Skeletal muscle cell (primary cell): Measurements from ENCODE around the gene ANKRD23.
"Not testable (repeated sequence)": the region's sequence is repeated elsewhere in the genome, so short reads cannot be mapped to it uniquely, and the experiment has no call there.

Experiments
- DNase-seq: peaks from one replicate; pipeline ENCODE4 v3.0.0-alpha.2; 2010; ENCODE audit warnings: low read depth
- H3K4me3 ChIP-seq: 2 replicates; pipeline ENCODE4 v1.5.1; 2011; ENCODE audit warnings: low read depth, mild to moderate bottlenecking, control low read depth, low read length, moderate library complexity

The ANKRD23 gene

DNA sequence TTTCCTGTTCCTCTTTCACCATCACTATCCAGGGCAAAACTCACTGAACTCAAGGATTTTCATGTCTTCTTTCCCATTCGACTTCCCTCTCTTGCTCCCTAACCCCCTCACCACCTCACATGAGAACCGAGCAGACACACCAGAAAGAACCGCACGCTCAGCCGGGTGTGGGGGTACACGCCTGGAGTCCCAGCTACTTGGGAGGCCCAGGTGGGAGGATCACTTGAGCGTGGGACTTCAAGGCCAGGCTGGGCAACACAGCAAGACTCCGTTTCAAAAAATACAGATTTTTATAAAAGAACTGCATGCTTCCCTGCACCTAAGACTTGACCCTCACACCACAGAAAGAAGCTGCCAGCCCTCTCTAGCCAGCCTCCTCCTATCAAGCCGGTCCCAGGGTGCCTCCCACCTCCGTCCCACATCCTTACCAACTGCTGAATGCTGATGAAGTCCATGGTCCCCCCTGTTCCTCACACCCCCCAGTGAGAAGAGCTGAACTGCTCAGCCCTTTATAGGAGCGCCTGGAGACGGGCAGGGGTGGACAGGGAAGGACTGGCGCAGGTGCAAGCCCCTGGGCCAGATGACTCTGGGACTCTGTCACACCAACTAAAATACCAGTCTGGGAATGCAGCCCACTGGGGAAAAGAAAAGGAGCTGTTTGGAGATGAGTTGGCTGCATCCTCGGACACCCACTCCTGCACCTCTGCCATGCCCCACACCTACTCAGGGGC is at the start of gene ANKRD23:
TSS of gene ANKRD23 (minus strand) at position 484 of the 731 bp plus-strand sequence. CDS start at position 455, 29 bp downstream.
- DNase-seq: no peak
- no peak within 1 kb of the TSS for H3K4me3 ChIP-seq

DNA sequence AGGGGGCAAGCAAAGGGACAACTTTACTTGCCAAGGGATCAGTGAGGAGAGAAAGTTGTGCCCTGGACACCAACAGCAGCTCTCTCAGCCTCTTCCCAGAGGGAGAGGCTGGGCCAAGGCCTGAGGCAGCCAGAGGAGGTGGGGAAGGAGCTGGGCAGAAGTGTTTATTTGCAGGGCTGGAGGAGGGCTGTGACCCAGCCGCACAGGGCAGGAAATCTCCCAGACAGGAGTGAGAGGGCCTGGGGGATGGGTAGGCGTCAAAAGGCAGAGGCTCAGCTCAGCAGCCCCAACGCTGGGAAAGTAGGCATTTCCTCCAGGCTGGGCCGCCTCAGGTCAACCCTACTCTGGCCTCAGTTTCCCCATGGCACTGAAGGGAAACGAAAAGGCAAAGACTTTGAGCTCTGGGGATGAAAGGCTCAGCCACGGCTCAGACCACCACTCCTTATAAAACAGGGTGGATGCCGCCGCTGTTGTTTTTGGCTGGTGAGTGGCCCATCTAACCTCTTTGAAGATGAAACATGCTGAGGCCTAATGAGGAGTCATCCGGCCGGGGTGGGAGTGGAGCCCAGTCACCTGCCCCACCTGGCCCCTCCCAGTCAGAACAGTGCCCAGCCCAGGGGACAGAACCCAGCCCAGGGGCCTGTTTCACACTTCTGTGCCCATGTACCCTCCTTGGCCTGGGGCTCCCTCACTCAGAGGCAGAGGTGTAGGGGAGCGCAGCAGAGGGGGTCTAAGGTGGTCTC is 47.9 kb upstream of the ANKRD23 start:
- no peak overlapping the region for H3K4me3 ChIP-seq
- no peak for DNase-seq

GRCh38 chr2:96890726-96891385 is 47.0 kb upstream of the ANKRD23 start:
- no peak for DNase-seq
- no peak overlapping the region for H3K4me3 ChIP-seq

DNA sequence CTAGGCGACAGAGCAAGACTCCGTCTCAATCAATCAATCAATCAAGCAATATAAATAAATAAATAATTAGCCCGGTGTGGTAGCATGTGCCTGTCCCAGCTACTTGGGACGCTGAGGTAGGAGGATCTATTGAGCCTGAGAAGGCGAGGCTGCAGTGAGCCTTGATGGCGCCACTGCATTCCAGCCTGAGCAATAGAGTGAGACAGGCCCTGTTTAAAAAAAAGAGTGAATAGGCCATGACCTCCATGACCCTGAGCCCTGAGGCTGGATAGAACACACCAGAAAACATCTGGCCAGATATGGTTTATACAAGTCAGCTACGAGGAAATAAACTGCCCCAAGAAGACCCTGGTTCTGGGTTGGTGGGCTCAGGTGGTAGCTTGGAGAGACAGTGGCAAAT is 46.4 kb upstream of the ANKRD23 start:
- no peak for DNase-seq
- H3K4me3 ChIP-seq: no peak overlapping the region

- DNase-seq, H3K4me3 ChIP-seq: not testable (repeated sequence)
Observed at GRCh38 chr2:96889502-96889901, 45.7 kb upstream of the ANKRD23 start.

GRCh38 chr2:96888072-96889011 is 44.5 kb upstream of the ANKRD23 start:
- no peak overlapping the region for H3K4me3 ChIP-seq
- no peak for DNase-seq

- H3K4me3 ChIP-seq: no peak overlapping the region
- no peak for DNase-seq
Observed at GRCh38 chr2:96887493-96888012, 43.7 kb upstream of the ANKRD23 start.

DNA sequence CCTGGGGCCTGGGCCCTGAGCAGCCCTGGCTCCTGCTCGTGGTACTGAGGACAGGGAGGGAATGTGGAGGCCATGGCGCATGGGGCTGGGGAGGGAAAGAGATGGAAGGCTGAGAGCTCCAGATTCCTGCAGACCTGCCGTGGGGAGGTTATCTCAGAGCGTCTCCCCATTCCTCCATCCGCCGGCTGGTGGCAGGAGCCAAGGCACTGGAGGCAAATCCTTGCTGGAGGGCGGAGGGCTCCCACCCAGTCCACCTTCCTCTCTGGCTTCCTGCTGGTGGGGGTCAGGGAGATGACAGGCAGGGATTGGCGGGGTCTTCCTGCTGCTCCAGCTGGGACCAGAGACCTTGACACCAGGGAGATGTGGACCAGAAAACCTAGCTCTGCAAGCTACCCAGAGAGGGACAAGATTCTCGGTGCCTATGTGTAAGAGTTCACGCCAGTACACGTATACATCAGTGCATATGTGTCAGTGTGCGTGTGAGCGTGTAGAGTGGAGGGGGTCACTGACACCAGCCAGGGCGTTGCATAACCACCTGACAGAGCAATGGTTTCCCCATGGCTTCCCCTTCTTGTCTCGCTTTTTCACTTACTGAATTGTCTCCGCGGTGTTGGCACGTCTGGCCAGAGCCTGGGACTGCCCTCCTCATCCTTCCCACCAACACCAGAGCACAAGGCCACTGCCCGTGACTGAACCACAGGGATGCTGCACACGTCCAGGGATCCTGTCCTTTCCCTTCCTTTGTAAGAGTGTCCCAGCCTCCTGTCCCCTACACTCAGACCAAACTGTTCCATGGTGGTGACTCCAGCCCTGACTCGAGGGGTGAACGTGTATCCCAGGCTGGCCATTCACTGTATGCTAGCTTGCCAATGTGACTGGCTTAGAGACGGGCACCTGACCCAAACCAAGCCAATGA is 41.9 kb upstream of the ANKRD23 start:
- no peak for DNase-seq
- no peak overlapping the region for H3K4me3 ChIP-seq

DNA sequence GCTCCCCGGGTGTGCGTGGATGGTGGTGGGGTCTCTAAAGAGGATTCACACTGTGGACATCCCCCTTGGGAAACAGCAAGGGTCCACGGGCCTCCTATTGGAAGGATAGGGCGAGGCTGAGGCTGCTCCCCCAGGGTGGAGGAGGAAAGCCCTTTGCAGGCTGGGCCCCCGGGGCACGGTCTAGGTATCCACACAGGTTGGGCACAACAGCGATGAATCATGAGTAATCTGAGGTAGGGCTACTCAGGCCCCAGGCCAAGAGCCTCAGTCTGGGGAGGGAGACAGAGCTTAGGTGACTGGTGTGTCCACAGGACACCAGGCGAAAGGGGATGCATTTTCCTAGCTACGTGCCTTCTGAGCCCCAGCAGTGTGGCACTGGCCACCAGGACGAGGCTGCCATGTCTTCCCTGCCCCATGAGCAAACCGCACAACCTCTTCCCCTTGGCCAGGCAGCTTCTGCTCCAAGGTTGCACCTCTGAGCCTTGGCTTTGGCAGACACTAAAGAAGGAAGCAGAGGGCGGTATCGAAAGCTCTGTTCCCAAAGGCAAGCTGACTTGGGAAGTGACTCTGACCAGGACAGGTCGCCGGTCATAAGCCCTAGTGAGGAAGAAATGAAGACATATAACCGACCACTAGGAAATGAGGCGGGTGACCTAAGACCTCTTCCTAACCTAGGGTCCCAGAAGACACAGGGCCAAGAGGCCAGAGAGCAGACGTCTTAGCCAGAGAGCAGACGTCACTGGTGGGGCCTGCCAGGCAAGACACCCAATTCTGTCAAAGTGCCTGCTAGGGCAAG is 40.7 kb upstream of the ANKRD23 start:
- no peak for DNase-seq
- H3K4me3 ChIP-seq: no peak overlapping the region

DNA sequence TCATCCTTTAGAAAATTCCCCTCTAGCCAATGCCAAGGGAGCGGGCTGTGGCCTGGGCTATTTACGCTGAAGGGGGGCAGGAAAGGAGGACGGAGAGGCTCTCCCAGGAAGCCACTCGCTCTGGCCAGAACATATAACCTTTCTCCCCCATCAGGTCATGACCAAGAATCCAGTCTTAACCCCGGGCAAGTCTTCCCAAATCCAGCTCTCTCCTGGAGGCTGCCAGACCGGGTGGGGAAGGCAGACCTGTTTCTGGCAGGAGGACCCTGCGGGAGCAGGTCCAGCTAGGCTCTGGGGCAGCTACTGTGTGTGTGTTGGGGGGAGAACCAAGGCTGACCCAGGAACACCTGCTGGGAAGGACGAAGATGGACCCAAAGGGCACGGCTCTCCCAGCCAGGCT is 39.5 kb upstream of the ANKRD23 start:
- no peak overlapping the region for H3K4me3 ChIP-seq

DNA sequence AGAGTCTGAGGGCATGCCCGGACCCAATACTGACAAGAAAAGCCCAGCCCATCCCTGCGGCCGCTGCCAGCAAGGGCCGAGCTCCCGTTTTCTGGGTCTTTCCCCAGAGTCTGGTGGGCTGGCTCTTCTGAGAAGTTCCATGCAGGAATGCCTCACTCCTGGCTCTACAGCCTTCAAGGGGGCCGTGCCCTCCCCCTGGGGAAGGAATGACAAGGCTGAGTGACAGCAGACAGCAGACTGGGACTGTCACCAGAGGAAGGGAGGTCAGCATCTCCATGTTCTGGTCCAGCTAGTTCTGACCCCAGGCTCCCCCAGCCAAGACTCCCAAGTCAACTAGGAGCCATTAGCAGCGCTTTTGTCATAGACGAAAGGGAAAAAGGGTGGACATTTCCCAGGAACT is 39.1 kb upstream of the ANKRD23 start:
- no peak for DNase-seq
- H3K4me3 ChIP-seq: no peak overlapping the region

More for the DNA sequence above, 39.5 kb upstream of the ANKRD23 start:
- DNase-seq: no peak

DNA sequence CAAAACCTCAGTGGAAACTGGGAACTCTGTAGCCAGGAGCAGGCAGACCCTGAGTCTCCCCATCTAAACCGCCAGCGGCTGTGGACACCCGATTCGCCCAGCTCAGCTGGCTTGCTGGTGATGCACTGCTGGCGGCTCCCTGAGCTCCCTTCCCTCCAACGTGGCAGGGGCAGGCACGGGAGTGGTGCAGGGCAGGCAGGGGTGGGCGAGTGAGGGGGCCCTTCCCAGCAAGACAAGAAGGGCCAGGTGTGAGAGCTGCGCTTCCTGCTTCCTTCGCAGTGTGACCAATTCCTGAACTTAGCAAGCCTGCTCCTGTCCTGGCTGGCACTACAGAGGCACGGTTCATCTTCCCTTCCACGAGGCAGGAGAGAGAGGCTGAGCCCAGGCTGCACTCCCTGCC is 38.4 kb upstream of the ANKRD23 start:
- DNase-seq: no peak

GRCh38 chr2:96881349-96882195 is 37.8 kb upstream of the ANKRD23 start:
- H3K4me3 ChIP-seq: no peak overlapping the region
- no peak for DNase-seq

More for the DNA sequence above, 38.4 kb upstream of the ANKRD23 start:
- H3K4me3 ChIP-seq: no peak overlapping the region

- no peak overlapping the region for H3K4me3 ChIP-seq
- DNase-seq: no peak
Observed at GRCh38 chr2:96880891-96881273, 37.1 kb upstream of the ANKRD23 start.

DNA sequence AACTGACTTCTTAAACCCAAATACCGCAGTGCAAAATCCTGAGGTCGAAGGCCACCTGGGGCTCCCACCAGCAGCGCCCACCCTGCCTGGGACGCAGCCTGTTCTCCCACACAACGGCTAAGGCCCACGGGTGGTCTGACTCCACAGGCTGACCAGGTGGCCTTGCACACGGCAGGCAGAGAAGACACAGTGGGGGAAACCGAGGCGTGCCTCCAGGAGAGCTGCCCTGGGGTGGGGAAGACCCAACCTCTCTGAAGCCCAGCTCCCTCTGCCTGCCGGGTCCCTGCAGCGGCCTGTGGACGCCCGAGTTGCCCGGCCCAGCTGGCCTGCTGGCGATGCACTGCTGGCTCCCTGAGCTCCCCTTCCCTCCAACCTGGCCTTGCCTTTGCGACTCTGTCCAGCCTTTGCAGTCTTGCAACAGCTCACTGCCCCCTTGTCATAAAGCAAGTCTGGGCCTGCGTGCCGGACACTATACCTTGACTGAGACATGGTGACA is 35.8 kb upstream of the ANKRD23 start:
- no peak overlapping the region for H3K4me3 ChIP-seq
- DNase-seq: no peak

GRCh38 chr2:96878796-96879544 is 35.1 kb upstream of the ANKRD23 start:
- H3K4me3 ChIP-seq: no peak overlapping the region
- DNase-seq: no peak
